Panc1 (cell line): Measurements from ENCODE around the gene NEK5.

Source experiments
- CTCF ChIP-seq: fragments of 450-650 bp; IDR thresholded peaks from 2 replicates; pipeline ENCODE4 v1.5.1; 2017; ENCODE audit warnings: mild to moderate bottlenecking
- POLR2AphosphoS5 ChIP-seq: IDR thresholded peaks from 2 replicates; pipeline ENCODE4 v1.6.1; 2012; ENCODE audit warnings: mild to moderate bottlenecking, low read depth, low read length, moderate library complexity
- REST ChIP-seq, 2 experiments: IDR thresholded peaks; 2 replicates each; pipeline ENCODE4 v1.6.1; 2011 to 2012; ENCODE audit warnings: low read depth in 2 of 2, control low read depth in 1 of 2, low read length in 1 of 2, mild to moderate bottlenecking in 1 of 2, moderate library complexity in 1 of 2; ENCODE audit not compliant: insufficient read depth in 1 of 2
- SIN3A ChIP-seq: IDR thresholded peaks from 2 replicates; pipeline ENCODE4 v1.6.1; 2012; ENCODE audit warnings: low read depth, mild to moderate bottlenecking, low read length, moderate library complexity, borderline replicate concordance; ENCODE audit not compliant: insufficient read depth

- TF ChIP-seq CTCF = no peak
- TF ChIP-seq POLR2AphosphoS5 = no peak
- TF ChIP-seq REST (IDR thresholded peaks at IDR 0.05; ENCODE audit: insufficient read depth in 1 of 2, low read depth in 2 of 2, low read length in 1 of 2) = no peak
- TF ChIP-seq SIN3A = no peak
Observed at GRCh38 chr13:52165411-52165810, 36.5 kb upstream of the NEK5 start.
